Endodermal cell (in vitro differentiated cells): ENCODE results near the gene PERCC1. TPM values are rescaled to one million over a fixed set of nuclear protein-coding genes. Genes with fewer than 3 reads are reported as not detected.

Source experiments
- DNase-seq: peaks from one replicate; pipeline ENCODE4 v3.0.0-alpha.2; 2017
- H3K27ac ChIP-seq: 2 replicates; pipeline ENCODE4 v1.5.1; 2013; ENCODE audit warnings: mild to moderate bottlenecking, low read depth, low read length, moderate library complexity
- H3K27me3 ChIP-seq: 2 replicates; pipeline ENCODE4 v1.6.1; 2013; ENCODE audit warnings: mild to moderate bottlenecking, low read length, moderate library complexity; ENCODE audit not compliant: insufficient read depth, control insufficient read depth, poor library complexity, severe bottlenecking
- H3K36me3 ChIP-seq: 2 replicates; pipeline ENCODE4 v1.7.0; 2013; ENCODE audit warnings: mild to moderate bottlenecking, low read length, moderate library complexity; ENCODE audit not compliant: control insufficient read depth, insufficient read depth
- H3K4me1 ChIP-seq: one replicate; pipeline ENCODE4 v1.7.0; 2013; ENCODE audit warnings: low read length; ENCODE audit not compliant: control insufficient read depth, insufficient read depth
- H3K4me3 ChIP-seq: 2 replicates; pipeline ENCODE4 v1.5.1; 2013; ENCODE audit warnings: mild to moderate bottlenecking, low read length, moderate library complexity
- H3K9ac ChIP-seq: 2 replicates; pipeline ENCODE4 v1.6.1; 2013; ENCODE audit warnings: mild to moderate bottlenecking, low read length, moderate library complexity; ENCODE audit not compliant: poor library complexity, severe bottlenecking; ENCODE audit errors: extremely low read depth
- H3K9me3 ChIP-seq: 2 replicates; pipeline ENCODE4 v1.6.1; 2013; ENCODE audit warnings: mild to moderate bottlenecking, low read length, moderate library complexity; ENCODE audit not compliant: control insufficient read depth
- H3K27ac Mint-ChIP-seq: 2 replicates; pipeline ENCODE4 v1.8.0; 2020; ENCODE audit warnings: mixed read lengths
- H3K27me3 Mint-ChIP-seq: 2 replicates; pipeline ENCODE4 v1.8.0; 2021; ENCODE audit warnings: mild to moderate bottlenecking, mixed read lengths; ENCODE audit not compliant: insufficient read depth
- H3K36me3 Mint-ChIP-seq: 2 replicates; pipeline ENCODE4 v1.8.0; 2020; ENCODE audit warnings: low read depth, mixed read lengths
- H3K4me1 Mint-ChIP-seq: 2 replicates; pipeline ENCODE4 v1.8.0; 2020; ENCODE audit warnings: mixed read lengths
- H3K4me3 Mint-ChIP-seq: 2 replicates; pipeline ENCODE4 v1.8.0; 2020; ENCODE audit warnings: mild to moderate bottlenecking, moderate library complexity, mixed read lengths
- H3K9me3 Mint-ChIP-seq: 2 replicates; pipeline ENCODE4 v1.8.0; 2020; ENCODE audit warnings: mild to moderate bottlenecking, mixed read lengths
- CTCF ChIP-seq: fragments of 200-600 bp; sonication (generic); conservative IDR thresholded peaks from 2 replicates; pipeline ENCODE4 v1.5.0; 2021; ENCODE audit warnings: antibody characterized with exemption, mild to moderate bottlenecking
- WGBS, 2 experiments: methylation state at CpG; one replicate each; pipeline versions ENCODE4 v1.1.5 to v1.1.7; 2013; ENCODE audit warnings: missing lambda C conversion rate in 2 of 2, mixed read lengths in 1 of 2; ENCODE audit not compliant: insufficient coverage in 1 of 2, insufficient read length in 1 of 2; 5-methylcytosine and 5-hydroxymethylcytosine counted together
- total RNA-seq, 2 donors: library from RNA; stranded (reverse); fragmentation: NEBNext Ultra II Directional in 1 of 2; extraction: Animal tissue kit (Norgen Biotek cat#: 25700) in 1 of 2; gene quantifications; 2 replicates in 1 of 2; 3 replicates in 1 of 2; pipeline ENCODE4 v1.2.1, GENCODE V29; 2021

Gene PERCC1
- total RNA-seq, 2 donors from 2014 or later, result 0.51 to 0.79 TPM

- H3K36me3 Mint-ChIP-seq, result peaks cover 42% of the 10 kb centered on the region
- no peak overlapping the region for H3K4me3 Mint-ChIP-seq
- WGBS, 2 experiments, result 92 to 97% methylated on average over 9 of the region's 9 CpGs
- H3K9me3 Mint-ChIP-seq, result no peaks in the 10 kb centered on the region
- Histone ChIP-seq H3K36me3 (peaks cover 9% of the 10 kb centered on the region), H3K9ac (no peak overlapping the region), H3K27me3 (no peaks in the 10 kb centered on the region), H3K27ac (no peak overlapping the region), H3K4me3 (no peak overlapping the region), H3K4me1 (no peaks in the 10 kb centered on the region), H3K9me3 (no peaks in the 10 kb centered on the region)
- no peaks in the 10 kb centered on the region for H3K27me3 Mint-ChIP-seq
- no peak for TF ChIP-seq CTCF
- no peak for DNase-seq
- no peaks in the 10 kb centered on the region for H3K4me1 Mint-ChIP-seq
- H3K27ac Mint-ChIP-seq, result no peak overlapping the region
Observed at GRCh38 chr16:1398351-1398750, 32.5 kb upstream of the PERCC1 start.

- Mint-ChIP-seq H3K4me1 (no peaks in the 10 kb centered on the region), H3K4me3 (no peak overlapping the region), H3K27me3 (no peaks in the 10 kb centered on the region), H3K27ac (no peak overlapping the region), H3K9me3 (no peaks in the 10 kb centered on the region), H3K36me3 (peaks cover 44% of the 10 kb centered on the region)
- Histone ChIP-seq H3K4me3 (no peak overlapping the region), H3K27me3 (no peaks in the 10 kb centered on the region), H3K36me3 (peaks cover 9% of the 10 kb centered on the region), H3K9ac (no peak overlapping the region), H3K27ac (no peak overlapping the region), H3K4me1 (no peaks in the 10 kb centered on the region), H3K9me3 (no peaks in the 10 kb centered on the region)
- 95 to 96% methylated on average over 33 to 38 of the region's 38 CpGs for WGBS, 2 experiments
- no peak for DNase-seq
- no peak for TF ChIP-seq CTCF
Observed at GRCh38 chr16:1398826-1399581, 31.9 kb upstream of the PERCC1 start.

- Histone ChIP-seq H3K27me3 (no peaks in the 10 kb centered on the region), H3K9me3 (no peaks in the 10 kb centered on the region), H3K36me3 (peaks cover 9% of the 10 kb centered on the region), H3K9ac (no peak overlapping the region), H3K27ac (no peak overlapping the region), H3K4me1 (no peaks in the 10 kb centered on the region), H3K4me3 (no peak overlapping the region)
- Mint-ChIP-seq H3K27me3 (no peaks in the 10 kb centered on the region), H3K9me3 (no peaks in the 10 kb centered on the region), H3K4me1 (no peaks in the 10 kb centered on the region), H3K4me3 (no peak overlapping the region), H3K36me3 (peaks cover 38% of the 10 kb centered on the region), H3K27ac (no peak overlapping the region)
- DNase-seq, result peak; percentile 57
- TF ChIP-seq CTCF, result peak; percentile 28
- WGBS, 2 experiments, result 94% methylated on average over 16 to 29 of the region's 29 CpGs
Observed at GRCh38 chr16:1401061-1401757, 29.7 kb upstream of the PERCC1 start.
